Fibroblast of villous mesenchyme (primary cell): ENCODE results near the gene WDPCP. TPM values are rescaled to one million over a fixed set of nuclear protein-coding genes. Genes with fewer than 3 reads are reported as not detected.

Source experiments
- DNase-seq: peaks from one replicate; pipeline ENCODE4 v3.0.0-alpha.2; 2010; ENCODE audit warnings: low read depth
- H3K4me3 ChIP-seq: 2 replicates; pipeline ENCODE4 v1.5.1; 2011; ENCODE audit warnings: low read depth, mild to moderate bottlenecking, low read length
- CTCF ChIP-seq: IDR thresholded peaks from 2 replicates; pipeline ENCODE4 v1.5.1; 2012; ENCODE audit warnings: low read depth, mild to moderate bottlenecking, low read length; ENCODE audit not compliant: insufficient read depth
- total RNA-seq: library from RNA; depleted of rRNA; stranded (reverse); fragments of >200 nt; gene quantifications from 2 replicates; pipeline ENCODE4 v1.2.3, GENCODE V29; 2012

WDPCP gene
- total RNA-seq, 1 donor, result 14.7 TPM

GRCh38 chr2:63590626-63591408 is 2.5 kb upstream of the WDPCP start:
- DNase-seq, result peak; percentile 20
- no peak overlapping the region for H3K4me3 ChIP-seq
- TF ChIP-seq CTCF, result no peak

- H3K4me3 ChIP-seq, result peak overlapping the region; percentile 100
- TF ChIP-seq CTCF, result no peak
- DNase-seq, result peak; percentile 5
Measured at GRCh38 chr2:63589148-63589958, 1.1 kb upstream of the WDPCP start.

GRCh38 chr2:63587814-63588384 is 378 bp downstream of the WDPCP start:
- no peak for TF ChIP-seq CTCF
- H3K4me3 ChIP-seq, result peak overlapping the region; percentile 100
- peak; percentile 24 for DNase-seq

GRCh38 chr2:63582873-63583272 is 5.4 kb downstream of the WDPCP start:
- H3K4me3 ChIP-seq, result no peak overlapping the region
- no peak for TF ChIP-seq CTCF
- no peak for DNase-seq

- no peak overlapping the region for H3K4me3 ChIP-seq
- DNase-seq, result peak; percentile 6
Measured at GRCh38 chr2:63581298-63581961, 6.8 kb downstream of the WDPCP start.

More at GRCh38 chr2:63581298-63581961, 6.8 kb downstream of the WDPCP start:
- TF ChIP-seq CTCF, result no peak
